Suppressor macrophage (primary cell): Measurements from ENCODE around the gene SMIM12.
"Not testable (repeated sequence)": the region's sequence is repeated elsewhere in the genome, so short reads cannot be mapped to it uniquely, and the experiment has no call there.

Experiments
- DNase-seq, 4 experiments: peaks; one replicate each; pipeline ENCODE4 v3.0.0-alpha.2; 2020 to 2022

Gene SMIM12

DNA sequence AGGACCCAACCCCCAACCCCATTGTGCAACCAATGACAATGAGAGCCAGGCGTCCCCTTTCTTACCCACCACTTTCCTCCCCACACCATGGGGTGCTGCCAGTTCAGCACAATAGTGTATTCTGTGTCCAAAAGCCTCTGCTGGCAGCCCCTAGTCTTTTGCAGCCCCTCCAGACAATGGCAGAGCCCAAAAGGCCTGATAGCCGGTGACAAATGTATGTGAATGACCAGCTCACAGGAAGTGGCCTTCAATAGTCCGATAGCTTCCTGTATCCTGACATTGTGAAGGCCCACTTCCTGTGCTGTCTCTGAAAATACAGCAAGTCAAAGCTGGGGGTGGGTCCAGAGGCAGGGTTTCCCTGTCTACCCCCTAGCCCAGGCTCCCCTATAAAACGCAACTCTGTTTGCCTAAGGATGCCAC is 16.6 kb downstream of the SMIM12 start:
- DNase-seq, result no peak

DNA sequence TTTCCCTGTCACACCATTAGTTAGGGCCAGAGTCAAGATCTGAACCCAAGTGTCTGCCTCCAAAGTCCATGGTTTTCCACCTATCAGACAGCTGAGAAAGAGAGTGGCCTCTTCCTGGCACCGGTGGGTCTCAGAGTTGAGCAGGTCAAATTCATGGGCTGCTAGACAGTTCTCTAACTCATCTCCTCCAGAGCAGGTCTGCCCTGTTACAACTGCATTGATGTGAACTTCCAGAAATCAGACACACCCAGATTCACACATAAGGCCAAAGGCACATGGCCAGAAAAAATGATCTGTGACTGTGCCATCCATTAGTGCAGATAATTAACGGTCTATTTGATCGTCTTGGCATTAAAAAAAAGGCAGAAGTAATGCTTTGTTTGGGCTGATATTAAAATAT is 17.5 kb downstream of the SMIM12 start:
- DNase-seq, result no peak

DNA sequence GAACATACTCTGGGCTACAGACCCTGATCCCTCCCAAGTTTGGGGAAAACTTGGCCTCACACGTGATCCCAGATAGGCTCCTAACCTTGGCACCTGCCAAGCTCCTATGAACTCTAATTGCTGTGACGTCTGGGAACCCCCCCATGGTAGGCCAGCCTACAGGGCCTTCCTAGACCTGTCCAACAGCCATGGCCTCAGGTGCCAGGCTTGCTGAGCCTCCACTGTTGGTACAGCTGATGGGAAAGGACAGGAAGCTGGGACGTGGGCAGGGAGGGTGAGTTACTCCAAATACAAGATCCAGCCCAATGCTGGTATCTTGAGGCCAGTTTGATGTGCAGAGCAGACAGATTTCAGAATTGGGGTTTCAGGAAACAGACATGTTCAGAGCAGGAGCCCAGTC is 19.1 kb downstream of the SMIM12 start:
- DNase-seq, result no peak

DNA sequence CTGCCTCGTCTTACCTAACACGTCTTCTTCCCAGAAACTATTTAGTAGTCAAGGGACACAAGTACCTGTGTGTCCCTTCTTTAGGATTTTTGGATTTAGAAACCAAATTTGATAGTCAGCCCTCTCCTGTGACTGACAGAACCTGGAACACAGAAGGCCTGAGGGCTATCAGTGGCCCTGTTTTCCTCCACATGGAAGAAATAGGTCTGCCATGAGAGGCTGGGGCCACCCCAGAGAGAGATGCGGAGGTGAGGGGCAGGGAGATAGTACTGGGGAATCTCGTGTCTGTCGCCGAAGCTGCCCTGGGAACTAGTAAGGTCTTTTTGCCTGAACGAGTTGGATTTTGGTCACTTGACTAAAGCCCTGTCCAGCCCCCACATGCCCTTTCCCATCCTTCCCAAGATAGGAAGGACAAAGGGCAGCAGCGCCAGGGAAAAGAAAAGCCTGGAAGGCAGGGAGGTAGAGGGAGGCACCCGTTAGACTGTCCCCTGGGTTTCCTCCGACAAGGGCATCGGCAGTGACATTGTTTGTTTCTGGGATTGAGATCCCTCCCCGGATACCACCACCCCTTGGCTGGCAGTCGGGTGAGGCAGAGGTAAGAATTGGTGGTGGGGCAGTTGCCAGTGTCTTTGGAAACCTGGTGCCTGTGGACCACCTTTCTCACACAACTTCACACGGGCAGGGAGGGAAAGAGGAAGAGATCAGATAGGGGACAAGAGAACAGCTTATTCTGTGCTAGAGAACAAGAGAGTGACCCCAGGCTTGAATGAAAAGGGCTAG is 19.8 kb downstream of the SMIM12 start:
- DNase-seq, result no peak

DNA sequence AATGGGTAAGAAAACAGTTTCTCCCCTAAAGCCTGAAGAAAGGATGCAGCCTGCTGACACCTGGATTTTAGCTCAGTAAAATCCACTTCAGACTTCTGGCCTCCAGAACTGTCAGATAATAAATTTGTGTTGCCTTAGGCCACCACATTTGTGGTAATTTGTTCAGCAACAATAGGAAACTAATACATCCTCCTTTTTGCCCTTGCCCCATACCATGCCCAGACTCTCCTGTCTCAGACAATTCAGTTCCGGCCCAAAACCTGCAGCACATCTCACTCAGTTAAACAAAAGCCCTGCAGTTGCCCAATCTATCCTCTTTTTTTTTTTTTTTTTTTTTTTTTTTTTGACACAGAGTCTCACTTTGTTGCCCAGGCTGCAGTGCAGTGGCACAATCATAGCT is 25.8 kb downstream of the SMIM12 start:
- DNase-seq, result no peak

DNA sequence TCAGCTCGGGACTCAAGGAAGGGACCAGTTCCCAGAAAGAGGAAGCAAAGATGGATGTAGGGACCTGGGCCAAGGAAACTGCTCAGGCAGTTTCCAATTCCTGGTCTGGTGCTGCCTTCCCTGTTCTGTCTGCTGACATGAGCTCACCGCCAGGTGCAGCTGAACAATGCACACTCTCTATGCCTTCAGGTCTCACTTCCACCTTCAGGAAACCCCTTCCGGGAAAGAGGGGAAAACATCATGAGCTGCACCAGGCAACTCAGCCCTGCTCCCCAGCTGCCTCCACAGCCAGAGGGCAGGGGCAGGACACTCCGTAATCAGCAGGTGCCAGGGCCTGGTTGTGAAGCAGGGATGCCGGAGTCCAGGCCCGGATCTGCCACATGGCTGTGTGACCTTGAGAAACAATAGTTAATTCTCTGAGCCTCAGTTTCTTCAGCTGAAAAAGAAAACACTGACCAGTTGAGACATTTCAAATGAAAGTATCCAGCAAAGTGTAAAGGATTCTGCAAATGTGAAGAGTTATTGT is 27.8 kb downstream of the SMIM12 start:
- DNase-seq, result no peak

DNA sequence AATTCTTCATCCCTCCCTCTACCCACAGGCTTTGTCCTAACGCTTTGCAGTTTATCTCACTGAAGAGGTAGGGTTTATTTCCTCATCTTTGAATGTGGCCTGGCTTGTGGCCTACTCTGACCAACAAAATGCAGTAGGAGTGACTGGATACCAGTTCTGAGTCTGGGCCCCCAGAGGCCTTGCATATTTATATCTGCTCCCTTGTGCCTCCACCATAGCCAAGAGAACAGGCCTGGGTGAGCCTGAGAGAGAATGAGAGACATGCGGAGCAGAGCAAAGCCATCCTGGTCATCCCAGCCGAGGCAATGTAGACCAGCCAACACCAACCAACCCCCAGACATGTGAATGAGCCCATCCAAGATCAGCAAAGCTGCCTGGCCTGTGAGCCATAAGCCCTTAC is 30.3 kb downstream of the SMIM12 start:
- DNase-seq, result no peak

DNA sequence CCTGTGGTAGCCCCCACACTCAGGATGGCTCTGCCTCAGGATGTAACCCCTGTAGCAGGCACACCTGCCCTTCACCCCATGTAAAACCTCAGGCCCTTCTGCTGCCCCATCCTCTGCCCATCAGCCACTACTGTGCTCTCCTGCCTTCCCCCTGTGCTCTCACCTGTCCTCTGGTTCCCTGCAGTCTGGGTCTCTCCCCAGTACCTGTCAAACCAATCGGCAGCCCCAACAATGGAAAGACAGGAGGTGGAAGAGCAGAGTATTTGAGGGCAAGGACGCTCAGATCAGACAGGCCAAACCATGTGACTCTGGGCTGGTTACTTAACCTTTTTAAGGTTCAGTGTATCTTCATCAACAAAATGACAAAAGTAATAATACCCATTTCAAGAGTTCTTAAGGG is 30.9 kb downstream of the SMIM12 start:
- DNase-seq, result no peak

DNA sequence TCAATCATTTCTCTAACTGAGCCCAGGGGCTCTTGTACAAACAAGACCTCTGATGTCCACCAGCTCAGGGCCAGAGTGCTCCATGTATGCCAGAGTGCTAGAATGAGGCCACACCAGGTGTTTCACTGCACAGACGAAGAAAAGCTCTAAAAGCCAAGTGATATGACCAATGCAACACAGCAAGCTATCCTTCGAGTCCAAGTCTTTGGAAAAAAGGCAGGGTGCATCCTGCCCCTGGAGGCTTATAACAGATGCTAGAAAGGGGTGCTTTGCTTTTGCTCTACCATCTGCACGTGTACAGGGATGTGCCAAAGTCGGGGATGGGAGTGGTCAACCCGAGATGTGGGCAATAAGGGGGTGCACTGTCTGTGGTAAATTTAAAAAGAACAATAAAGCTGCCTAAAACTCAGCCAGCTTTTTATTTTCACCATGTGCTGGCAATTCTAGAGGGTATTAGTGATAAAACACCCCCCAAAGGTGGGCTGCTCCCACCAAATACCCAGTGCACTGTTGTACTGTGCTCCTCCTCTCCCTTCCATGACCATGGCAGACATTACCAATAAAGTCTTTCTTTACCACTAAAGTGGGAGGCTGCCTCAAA is 32.1 kb downstream of the SMIM12 start:
- no peak for DNase-seq

DNA sequence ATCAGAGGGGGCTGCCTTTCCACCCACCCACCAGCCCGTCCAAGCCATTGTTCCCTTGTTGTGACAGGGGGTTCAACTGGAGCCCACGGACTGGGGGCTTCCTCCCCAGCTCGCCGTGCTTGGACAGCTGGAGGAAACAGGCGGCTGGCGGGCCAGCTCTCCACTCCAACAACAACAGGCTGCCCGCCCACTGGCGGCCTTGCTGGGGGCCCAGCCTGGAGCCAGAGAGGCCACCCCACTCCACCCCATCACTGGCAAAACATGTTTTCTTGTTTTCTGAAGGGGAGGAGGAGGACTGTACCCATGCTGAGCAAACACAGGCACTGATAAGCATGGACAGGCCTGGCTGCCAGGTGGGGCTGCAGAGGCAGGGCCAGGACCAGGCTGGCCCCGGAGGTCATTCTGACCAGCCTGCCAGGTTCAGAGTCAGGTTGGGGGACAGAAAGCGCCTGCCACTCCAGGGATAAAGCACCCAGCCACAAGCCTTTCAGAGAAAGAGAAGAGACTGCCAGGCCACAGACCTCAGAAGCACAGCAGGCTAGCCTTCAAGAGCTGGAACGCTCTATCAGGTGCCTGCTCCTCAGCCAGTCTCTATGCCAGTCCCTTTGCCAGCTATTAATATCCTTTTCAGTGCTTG is 34.0 kb downstream of the SMIM12 start:
- no peak for DNase-seq

DNA sequence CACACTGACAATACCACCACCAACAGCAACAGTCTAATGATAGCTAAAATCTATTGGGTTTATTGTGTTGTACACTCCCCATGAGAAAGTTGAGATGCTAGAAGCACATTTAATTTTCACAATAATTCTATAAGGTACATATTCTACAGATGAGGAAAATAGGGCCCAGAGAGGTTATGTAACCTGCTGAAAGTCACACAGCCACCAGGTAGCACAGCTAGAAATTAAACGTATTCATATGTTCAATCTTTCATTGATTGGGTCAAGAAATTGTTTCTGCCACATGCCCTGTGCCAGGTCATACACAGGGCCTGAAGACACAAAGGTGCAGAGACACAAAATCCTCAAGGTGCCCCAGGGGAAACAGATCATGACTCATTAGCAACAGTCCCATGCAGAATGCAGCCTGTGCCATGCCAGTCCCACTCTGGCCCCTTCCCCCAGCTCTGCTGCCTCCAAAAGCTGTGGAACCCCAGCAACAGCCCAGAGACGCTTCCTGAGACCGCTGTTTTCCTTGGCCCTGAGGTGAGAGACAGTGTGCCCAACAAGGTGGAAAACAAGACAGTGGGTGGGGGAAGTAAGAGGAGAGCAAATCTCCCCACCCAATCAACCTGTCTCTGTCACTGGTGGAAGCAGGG is 34.6 kb downstream of the SMIM12 start:
- no peak for DNase-seq

DNA sequence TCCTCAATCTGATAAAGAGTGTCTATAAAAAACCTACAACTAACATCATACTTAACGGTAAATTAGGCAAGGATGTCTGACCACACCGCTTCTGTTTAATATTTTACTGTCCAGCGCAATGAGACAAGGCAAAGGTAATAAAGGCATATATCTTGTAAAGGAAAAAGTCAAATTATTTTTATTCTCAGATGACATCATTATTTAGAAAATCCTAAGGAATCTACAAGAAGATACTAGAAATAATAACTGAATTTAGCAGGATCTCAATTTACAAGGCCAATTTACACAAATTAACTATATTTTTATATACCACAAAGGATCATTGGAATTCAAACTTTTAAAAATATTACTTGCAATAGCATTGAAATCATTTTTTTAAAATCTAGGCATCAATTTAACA is 37.3 kb downstream of the SMIM12 start:
- no peak for DNase-seq

DNA sequence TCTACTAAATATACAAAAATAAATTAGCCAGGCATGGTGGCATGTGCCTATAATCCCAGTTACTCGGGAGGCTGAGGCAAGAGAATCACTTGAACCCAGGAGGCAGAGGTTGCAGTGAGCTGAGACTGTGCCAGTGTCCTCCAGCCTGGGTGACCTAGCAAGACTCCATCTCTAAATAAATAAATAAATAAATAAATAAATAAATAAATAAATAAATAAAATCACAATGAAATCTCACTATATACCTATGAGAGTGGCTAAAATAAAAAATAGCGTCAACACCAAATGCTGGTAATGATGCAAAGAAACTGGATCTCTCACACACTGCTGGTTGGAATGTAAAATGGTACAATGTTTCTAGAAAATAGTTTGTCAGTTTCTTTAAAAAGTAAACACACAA is 40.7 kb downstream of the SMIM12 start:
- DNase-seq, result not testable (repeated sequence)

DNA sequence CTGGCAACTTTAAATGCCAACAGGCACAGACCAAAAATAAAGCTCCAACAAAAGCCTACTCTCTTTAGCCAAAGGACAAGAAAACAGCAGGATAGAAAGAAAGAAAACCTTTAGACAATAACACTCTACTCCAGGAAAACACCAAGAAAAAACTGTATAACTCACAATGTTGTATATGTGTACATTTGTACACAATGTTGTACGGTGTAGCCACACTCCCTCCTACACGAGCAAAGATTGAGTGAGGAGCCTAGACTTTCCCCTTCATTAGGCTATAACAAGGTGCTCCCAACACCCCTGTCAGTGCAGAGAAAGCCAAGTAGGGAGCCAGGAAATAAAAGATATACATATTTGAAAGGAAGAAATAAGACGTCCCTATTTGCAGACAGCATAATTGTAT is 42.8 kb downstream of the SMIM12 start:
- no peak for DNase-seq

DNA sequence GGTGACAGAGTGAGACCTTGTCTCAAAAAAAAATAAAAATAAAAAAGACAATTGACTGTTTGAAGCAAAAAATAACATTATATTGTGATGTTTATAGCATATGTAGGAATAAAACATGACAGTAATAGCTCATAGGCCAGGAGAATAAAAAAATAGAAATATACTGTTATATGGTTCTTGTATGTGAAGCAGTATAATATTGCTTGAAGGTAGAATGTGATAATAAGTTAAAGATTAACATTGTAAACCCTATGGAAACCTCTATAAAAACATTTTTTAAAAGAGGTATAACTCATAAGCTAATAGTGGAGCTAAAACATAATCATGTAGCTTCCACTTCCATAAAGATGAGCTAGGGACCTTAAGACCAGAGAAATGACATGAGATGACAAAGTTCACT is 43.2 kb downstream of the SMIM12 start:
- DNase-seq, result no peak

DNA sequence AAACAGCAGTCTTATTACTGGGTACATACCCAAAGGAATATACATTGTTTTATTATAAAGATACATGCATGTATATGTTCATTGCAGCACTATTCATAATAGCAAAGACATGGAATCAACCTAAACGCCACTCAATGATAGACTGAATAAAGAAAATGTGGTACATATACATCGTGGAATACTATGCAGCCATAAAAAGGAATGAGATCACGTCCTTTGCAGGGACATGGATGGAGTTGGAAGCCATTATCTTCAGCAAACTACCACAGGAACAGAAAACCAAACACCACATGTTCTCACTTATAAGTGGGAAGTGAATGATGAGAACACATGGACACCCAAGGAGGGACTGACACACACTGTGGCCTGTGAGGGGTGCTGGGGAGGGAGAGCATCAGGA is 48.8 kb downstream of the SMIM12 start:
- DNase-seq, result not testable (repeated sequence)

DNA sequence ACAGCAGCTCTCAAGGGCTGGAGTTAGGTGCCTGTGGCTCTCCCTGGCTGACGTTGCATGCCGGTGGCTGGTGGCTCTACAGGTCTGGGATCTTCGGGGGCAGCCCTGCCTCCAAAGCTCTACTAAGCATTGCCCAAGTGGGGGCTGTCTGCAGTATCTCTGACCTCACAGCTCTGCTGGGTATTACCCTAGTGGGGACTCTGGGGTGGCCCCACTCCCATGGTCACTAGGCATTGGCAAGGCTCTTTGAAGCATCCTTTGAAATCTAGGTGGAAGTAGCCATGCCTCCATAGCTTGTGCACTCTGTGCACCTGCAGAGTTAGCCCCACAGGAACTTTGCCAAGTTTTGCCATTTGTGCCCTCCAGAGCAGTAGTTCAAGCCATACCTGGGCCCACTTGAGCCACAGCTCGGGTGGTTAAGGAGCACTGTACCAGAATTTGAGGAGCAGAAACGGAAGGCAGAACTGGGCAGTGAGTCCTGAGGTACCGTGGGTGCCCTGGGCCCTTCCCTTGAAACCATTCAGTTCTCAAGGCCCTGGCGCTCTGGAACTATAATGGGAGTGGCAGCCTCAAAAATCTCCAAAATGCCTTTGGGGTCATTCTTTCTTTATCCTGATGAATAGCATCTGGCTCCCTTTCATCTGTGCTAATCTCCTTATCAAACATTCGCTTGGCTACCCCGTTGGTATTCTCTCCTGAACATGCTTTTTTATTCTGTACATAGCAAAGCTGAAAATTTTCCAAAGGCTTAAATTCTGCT is 51.3 kb downstream of the SMIM12 start:
- no peak for DNase-seq

DNA sequence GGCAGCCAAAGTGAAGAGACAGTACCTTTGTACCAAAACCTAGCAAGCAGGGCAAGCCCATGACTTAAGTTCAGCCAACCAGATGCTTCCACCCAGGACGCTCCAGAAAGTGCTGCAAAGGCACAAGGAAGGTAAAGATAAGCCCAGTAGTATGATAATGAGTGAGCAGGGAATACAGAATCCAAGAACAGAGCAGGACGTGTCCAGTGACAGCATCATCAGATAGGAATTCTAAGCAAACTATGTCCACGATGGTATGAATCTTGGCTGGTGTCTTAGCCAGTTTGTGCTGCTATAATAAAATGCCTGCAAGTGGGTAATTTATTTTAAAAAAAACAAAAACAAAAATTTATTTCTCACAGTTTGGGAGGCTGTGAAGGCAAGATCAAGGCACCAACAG is 53.2 kb downstream of the SMIM12 start:
- DNase-seq, result no peak

DNA sequence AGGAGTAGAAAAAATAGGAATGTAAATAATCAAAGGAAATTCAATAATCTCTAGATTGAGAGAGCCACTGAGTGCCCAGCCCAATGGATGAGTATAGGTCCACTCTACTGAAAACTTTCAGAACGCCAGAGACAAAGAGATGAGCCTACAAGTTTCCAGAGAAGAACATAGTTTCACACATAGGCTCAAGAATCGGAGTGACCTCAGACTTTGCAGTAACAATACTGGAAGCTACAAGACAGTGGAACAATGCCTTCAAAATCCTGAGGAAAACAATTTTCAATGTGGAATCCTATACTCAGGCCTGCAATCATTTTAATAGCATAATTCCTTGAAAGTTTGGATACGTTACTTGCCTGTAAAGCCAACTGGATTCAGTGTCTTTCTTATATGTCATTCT is 55.8 kb downstream of the SMIM12 start:
- no peak for DNase-seq
